Calu3 (cell line): ENCODE results near the gene OSBPL5. TPM values are rescaled to one million over a fixed set of nuclear protein-coding genes. Genes with fewer than 3 reads are reported as not detected.
A peak's percentile ranks its signal among the peaks of the same experiment; 100 is the strongest.

ENCODE experiments used
- BruUV-seq: library from RNA; stranded (reverse); fragments of 400-500 nt; replicated peaks from 2 replicates; lab custom pipeline; 2021; lab: Mats Ljungman, UMichigan
- CTCF ChIA-PET: fragments of 300-600 bp; sonication (Branson Sonifier 250); formaldehyde crosslinking; loops from one replicate; lab custom pipeline; 2022; ENCODE audit warnings: antibody characterized with exemption; lab: Charles Lee
- DNase-seq: peaks from one replicate; pipeline ENCODE4 v3.0.0; 2022
- H3K27ac Mint-ChIP-seq: one replicate; pipeline ENCODE4 v1.8.0; 2022; ENCODE audit warnings: mixed read lengths; ENCODE audit not compliant: unreplicated experiment
- H3K27me3 Mint-ChIP-seq: one replicate; pipeline ENCODE4 v1.8.0; 2022; ENCODE audit warnings: mixed read lengths; ENCODE audit not compliant: unreplicated experiment
- H3K36me3 Mint-ChIP-seq: one replicate; pipeline ENCODE4 v1.8.0; 2022; ENCODE audit warnings: mild to moderate bottlenecking, moderate library complexity, mixed read lengths; ENCODE audit not compliant: insufficient read depth, unreplicated experiment
- H3K4me1 Mint-ChIP-seq: one replicate; pipeline ENCODE4 v1.8.0; 2022; ENCODE audit warnings: mild to moderate bottlenecking, low read depth, mixed read lengths; ENCODE audit not compliant: unreplicated experiment
- H3K4me3 Mint-ChIP-seq: one replicate; pipeline ENCODE4 v1.8.0; 2022; ENCODE audit warnings: mild to moderate bottlenecking, low read depth, moderate library complexity, mixed read lengths; ENCODE audit not compliant: unreplicated experiment
- H3K9me3 Mint-ChIP-seq: one replicate; pipeline ENCODE4 v1.8.0; 2022; ENCODE audit warnings: low read depth, mixed read lengths; ENCODE audit not compliant: unreplicated experiment
- intact Hi-C: fragments of 100-400 bp; cut with micrococcal nuclease; formaldehyde crosslinking; loops from one replicate; pipeline ENCODE4 v1.10.0; 2022; ENCODE audit not compliant: unreplicated experiment
- total RNA-seq: library from RNA; stranded (reverse); gene quantifications from 2 replicates; pipeline ENCODE4 v1.2.3, GENCODE V29; 2022
- TF ChIP-seq, protein P1 (sequence below): fragments of 200-600 bp; IDR thresholded peaks from one replicate; pipeline ENCODE4 v1.8.0; 2022; ENCODE audit warnings: antibody characterized with exemption; ENCODE audit not compliant: unreplicated experiment

OSBPL5 gene
- total RNA-seq, 1 experiment from 2014 or later: 7.1 TPM

DNA sequence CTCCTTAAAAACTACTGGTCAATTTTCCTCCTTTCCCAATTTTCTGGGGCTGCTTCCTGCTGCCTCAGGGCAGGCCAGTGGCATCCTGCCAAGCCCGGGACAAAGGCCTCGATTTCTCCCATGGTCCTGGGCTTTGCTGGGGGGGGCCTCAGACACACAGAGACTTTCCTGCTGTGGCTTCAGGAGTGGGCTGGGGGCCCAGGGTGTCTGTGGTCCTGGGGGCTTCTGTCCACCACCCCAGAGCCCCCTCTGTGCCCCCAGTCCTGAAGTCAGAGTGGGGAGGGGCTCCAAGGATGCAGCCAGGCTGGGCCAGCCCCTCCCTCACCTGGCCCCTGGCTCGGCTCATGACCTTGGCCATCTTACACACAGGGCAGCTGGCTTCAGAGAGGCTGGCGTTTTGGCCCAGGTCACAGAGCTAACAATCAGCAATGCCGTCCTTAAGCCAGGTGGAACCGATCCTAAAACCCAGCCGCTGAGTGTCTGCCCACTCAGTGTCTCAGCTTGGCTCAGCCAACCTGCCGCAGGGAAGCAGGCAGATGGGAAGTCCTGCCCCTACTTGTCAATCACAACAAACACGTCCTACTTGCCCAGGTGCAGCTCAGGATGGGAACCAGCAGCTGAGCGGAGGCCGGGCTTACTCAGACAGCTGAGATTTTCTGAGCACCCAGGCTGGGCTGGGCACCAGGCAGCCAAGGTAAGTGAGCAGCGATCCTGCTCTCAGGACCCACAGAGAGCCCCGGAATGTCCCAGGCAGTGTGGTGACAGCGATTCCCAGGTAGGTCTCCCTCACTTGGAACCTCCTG, 34.6 kb downstream of the OSBPL5 start:
- CTCF ChIA-PET: interaction anchor here (0.8 kb wide), 1 partner anchor 74 kb away, joined by 3 read pairs; no protein-coding TSS in a partner anchor
- Mint-ChIP-seq H3K27me3 (peaks cover 21% of the 10 kb centered on the region), H3K4me3 (no peak overlapping the region), H3K36me3 (no peaks in the 10 kb centered on the region), H3K4me1 (no peaks in the 10 kb centered on the region), H3K9me3 (no peaks in the 10 kb centered on the region), H3K27ac (no peak overlapping the region)
- intact Hi-C loops: no loop called here
- TF ChIP-seq, protein P1, sequence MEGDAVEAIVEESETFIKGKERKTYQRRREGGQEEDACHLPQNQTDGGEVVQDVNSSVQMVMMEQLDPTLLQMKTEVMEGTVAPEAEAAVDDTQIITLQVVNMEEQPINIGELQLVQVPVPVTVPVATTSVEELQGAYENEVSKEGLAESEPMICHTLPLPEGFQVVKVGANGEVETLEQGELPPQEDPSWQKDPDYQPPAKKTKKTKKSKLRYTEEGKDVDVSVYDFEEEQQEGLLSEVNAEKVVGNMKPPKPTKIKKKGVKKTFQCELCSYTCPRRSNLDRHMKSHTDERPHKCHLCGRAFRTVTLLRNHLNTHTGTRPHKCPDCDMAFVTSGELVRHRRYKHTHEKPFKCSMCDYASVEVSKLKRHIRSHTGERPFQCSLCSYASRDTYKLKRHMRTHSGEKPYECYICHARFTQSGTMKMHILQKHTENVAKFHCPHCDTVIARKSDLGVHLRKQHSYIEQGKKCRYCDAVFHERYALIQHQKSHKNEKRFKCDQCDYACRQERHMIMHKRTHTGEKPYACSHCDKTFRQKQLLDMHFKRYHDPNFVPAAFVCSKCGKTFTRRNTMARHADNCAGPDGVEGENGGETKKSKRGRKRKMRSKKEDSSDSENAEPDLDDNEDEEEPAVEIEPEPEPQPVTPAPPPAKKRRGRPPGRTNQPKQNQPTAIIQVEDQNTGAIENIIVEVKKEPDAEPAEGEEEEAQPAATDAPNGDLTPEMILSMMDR: no peak
- DNase-seq: peak; percentile 7
- BruUV-seq: no TSS peak

DNA sequence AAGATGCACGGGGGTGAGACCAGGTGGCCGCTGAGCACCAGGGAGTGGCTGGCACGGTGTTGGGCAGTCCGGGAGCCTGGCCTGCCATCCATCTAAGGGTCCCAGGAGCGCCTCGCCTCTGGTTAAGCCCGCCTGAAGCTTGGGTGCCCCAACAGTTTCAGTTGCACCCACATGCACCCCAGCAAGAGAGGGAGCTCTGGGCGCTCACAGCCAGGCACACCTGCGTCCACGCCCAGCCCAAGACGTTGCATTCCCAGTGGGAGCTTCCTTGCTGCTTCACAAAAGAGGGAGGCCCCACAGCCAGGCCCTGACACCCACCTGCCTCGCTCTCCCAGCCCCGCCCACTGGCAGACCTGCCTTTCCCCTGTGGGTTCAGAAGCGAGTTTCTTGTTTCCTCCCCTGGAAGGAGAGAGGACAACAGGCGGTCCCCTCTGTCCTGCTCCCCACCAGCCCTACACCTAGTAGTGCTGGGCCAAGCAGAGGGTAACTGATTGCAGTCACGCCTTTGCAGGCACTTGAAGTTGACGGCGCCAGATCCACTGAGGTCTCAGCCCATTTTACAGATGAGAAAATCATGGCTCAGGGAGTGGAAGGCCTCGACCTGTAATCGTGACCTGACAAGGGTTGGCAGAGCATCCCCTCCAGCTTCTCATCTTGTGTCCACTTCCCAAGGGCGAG, 35.4 kb downstream of the OSBPL5 start:
- TF ChIP-seq, protein P1: no peak
- Mint-ChIP-seq H3K36me3 (no peaks in the 10 kb centered on the region), H3K4me3 (no peak overlapping the region), H3K27ac (no peak overlapping the region), H3K27me3 (peaks cover 21% of the 10 kb centered on the region), H3K9me3 (no peaks in the 10 kb centered on the region), H3K4me1 (peaks cover under 1% of the 10 kb centered on the region)
- CTCF ChIA-PET: interaction anchor here (0.6 to 0.8 kb wide), 2 partner anchors 74 to 1790 kb away, joined by 3 to 7 read pairs; no protein-coding TSS in a partner anchor
- BruUV-seq: no TSS peak
- intact Hi-C loops: no loop called here
- DNase-seq: no peak

GRCh38 chr11:3129181-3129590, 35.9 kb downstream of the OSBPL5 start:
- CTCF ChIA-PET: interaction anchor here (0.6 kb wide), 2 partner anchors 482 to 1790 kb away, joined by 4 to 7 read pairs; no protein-coding TSS in a partner anchor
- peaks cover 21% of the 10 kb centered on the region for H3K27me3 Mint-ChIP-seq
- peaks cover 6% of the 10 kb centered on the region for H3K4me1 Mint-ChIP-seq
- no peak overlapping the region for H3K27ac Mint-ChIP-seq
- H3K9me3 Mint-ChIP-seq: no peaks in the 10 kb centered on the region
- TF ChIP-seq, protein P1: no peak
- no peak for DNase-seq
- H3K4me3 Mint-ChIP-seq: no peak overlapping the region
- BruUV-seq: no TSS peak
- no peaks in the 10 kb centered on the region for H3K36me3 Mint-ChIP-seq
- intact Hi-C loops: no loop called here

DNA sequence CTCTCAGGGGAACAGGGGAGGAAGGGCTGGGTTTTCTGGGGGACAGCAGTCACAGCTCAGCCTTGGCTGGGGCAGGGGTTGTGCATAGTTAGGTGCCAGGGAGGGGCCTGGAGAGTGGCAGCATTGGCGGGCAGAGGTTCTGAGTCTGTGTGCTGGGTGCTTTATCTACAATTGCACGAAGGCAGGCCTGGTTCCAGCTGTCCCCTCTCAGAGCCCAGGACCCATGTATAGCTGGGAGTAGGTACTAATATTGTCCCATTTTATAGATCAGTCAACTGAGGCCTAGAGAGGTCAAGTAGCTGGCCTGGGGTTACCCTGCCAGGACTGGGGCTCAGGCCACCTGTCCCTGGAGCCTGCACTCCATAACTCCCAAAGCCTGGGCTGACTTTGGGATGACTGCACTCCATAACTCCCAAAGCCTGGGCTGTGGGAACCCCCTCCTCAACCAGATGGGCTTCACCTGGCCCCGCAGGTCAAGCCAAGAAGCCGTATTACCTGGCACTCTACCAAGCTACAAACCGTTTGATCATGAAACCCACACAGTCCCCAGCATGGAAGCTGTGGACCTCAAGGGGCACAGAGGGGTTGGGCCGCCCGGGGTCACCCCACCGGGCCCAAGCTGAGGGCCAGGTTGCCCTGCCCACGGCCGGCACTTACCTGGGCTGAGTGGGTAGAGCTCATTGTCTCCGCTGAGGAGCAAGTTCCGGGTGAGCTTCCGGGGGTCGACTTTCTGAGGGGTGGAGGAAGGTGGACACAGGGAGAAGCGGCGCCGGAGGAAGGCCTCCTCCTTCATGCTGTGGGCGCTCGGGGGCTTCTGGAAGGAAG, 36.5 kb downstream of the OSBPL5 start:
- H3K9me3 Mint-ChIP-seq: no peaks in the 10 kb centered on the region
- H3K27me3 Mint-ChIP-seq: peaks cover 21% of the 10 kb centered on the region
- H3K36me3 Mint-ChIP-seq: no peaks in the 10 kb centered on the region
- BruUV-seq: no TSS peak
- intact Hi-C loops: no loop called here
- H3K27ac Mint-ChIP-seq: no peak overlapping the region
- CTCF ChIA-PET: interaction anchor here (0.6 kb wide), 1 partner anchor 481 kb away, joined by 4 read pairs; no protein-coding TSS in a partner anchor
- DNase-seq: no peak
- H3K4me3 Mint-ChIP-seq: no peak overlapping the region
- TF ChIP-seq, protein P1: no peak
- H3K4me1 Mint-ChIP-seq: peaks cover 12% of the 10 kb centered on the region
